IPS DF 6.9 (cell line): ENCODE measurements around the gene KRTAP10-5.

ENCODE experiments used
- DNase-seq: peaks from one replicate; pipeline ENCODE4 v3.0.0-alpha.2; 2013; ENCODE audit warnings: low read depth, low spot score
- H3K27ac ChIP-seq: one replicate; pipeline ENCODE4 v1.5.1; 2013; ENCODE audit warnings: low read length, control low read depth
- H3K27me3 ChIP-seq: 2 replicates; pipeline ENCODE4 v1.6.1; 2013; ENCODE audit warnings: mild to moderate bottlenecking, low read length; ENCODE audit not compliant: control insufficient read depth, insufficient read depth
- H3K36me3 ChIP-seq: 2 replicates; pipeline ENCODE4 v1.6.1; 2013; ENCODE audit warnings: low read length; ENCODE audit not compliant: control insufficient read depth, insufficient read depth
- H3K4me1 ChIP-seq: 2 replicates; pipeline ENCODE4 v1.6.1; 2013; ENCODE audit warnings: low read length; ENCODE audit not compliant: control insufficient read depth, insufficient read depth
- H3K4me3 ChIP-seq: 2 replicates; pipeline ENCODE4 v1.5.1; 2013; ENCODE audit warnings: mild to moderate bottlenecking, low read length
- H3K9me3 ChIP-seq: 2 replicates; pipeline ENCODE4 v1.6.1; 2013; ENCODE audit warnings: low read length, inconsistent platforms; ENCODE audit not compliant: control insufficient read depth, insufficient read depth
- WGBS: extraction: QIAGEN DNeasy Blood & Tissue Kit; methylation state at CpG from one replicate; pipeline ENCODE4 v1.1.7; 2013; ENCODE audit warnings: mixed read lengths, missing lambda C conversion rate; ENCODE audit not compliant: insufficient read length, insufficient coverage; 5-methylcytosine and 5-hydroxymethylcytosine counted together

The KRTAP10-5 gene

GRCh38 chr21:44533891-44534627 lies 46.3 kb downstream of the KRTAP10-5 start:
- DNase-seq: no peak
- WGBS: no CpG with 5 or more reads among the region's 21 CpGs
- H3K27me3 ChIP-seq: no peaks in the 10 kb centered on the region

DNA sequence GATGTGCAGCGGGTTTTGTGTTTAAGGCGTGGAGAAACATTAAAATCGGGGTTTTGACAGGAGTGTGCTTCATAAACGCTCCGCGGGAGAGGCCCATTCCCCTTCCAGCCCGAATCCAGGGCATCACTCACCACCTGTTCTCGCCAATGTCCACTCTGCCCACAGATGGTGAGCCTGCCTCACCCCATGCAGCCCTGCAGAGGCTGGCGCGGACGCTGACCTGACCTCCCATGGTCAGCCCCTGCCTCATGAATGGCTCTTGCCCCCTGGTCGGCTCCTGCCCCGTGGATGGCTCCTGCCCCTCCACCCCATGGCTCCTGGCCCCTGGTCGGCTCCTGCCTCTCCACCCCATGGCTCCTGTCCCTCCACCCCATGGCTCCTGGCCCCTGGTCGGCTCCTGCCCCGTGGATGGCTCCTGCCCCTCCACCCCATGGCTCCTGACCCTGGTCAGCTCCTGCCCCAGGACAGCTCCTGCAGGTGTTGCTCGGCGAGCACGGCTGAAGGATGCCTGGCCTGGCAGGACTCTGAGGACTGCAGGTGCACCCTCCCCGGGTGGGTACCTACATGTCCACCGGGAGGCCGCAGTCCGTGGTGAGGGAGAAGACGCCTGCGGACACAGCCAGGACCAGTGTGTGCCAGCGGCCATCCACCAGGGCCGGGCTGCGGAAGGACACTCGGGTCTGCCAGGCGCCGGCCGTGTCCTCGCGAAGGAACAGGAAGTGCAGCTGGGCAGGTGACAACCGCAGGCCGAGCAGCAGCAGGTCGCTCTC lies 47.1 kb downstream of the KRTAP10-5 start:
- DNase-seq: no peak
- Histone ChIP-seq H3K4me1 (peaks cover 1% of the 10 kb centered on the region; the same call in 1 of the 2 replicates), H3K4me3 (no peak overlapping the region), H3K9me3 (no peaks in the 10 kb centered on the region), H3K36me3 (no peaks in the 10 kb centered on the region), H3K27ac (no peak overlapping the region), H3K27me3 (no peaks in the 10 kb centered on the region)
- no CpG with 5 or more reads among the region's 37 CpGs for WGBS

More at GRCh38 chr21:44533891-44534627, 46.3 kb downstream of the KRTAP10-5 start:
- Histone ChIP-seq H3K9me3 (no peaks in the 10 kb centered on the region), H3K27ac (no peak overlapping the region), H3K4me1 (peaks cover 1% of the 10 kb centered on the region; the same call in 1 of the 2 replicates), H3K4me3 (no peak overlapping the region), H3K36me3 (no peaks in the 10 kb centered on the region)

DNA sequence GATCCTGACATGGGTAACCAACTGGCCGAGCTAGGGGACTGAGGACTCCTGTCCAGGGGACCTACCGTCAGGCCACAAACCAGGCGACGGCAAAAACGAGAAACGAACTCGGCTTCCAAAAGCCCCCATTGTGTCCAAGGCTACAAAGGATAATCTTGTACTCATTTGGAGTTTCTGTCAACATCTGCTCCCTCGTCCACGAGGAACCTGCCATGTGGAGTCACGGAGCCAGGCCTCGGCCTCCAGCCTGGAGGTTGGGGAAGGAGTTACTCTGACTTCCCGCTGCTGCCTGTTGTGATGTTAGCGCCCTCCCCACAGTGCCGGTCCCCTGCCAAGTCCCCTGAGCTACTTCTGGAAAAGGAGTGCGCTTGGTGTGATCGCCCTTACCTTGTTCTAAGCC lies 47.7 kb downstream of the KRTAP10-5 start:
- no peaks in the 10 kb centered on the region for H3K36me3 ChIP-seq
- no peaks in the 10 kb centered on the region for H3K27me3 ChIP-seq
- peaks cover 1% of the 10 kb centered on the region; the same call in 1 of the 2 replicates for H3K4me1 ChIP-seq
- no peak overlapping the region for H3K4me3 ChIP-seq
- DNase-seq: no peak
- no CpG with 5 or more reads among the region's 16 CpGs for WGBS
- H3K27ac ChIP-seq: no peak overlapping the region
- H3K9me3 ChIP-seq: no peaks in the 10 kb centered on the region

DNA sequence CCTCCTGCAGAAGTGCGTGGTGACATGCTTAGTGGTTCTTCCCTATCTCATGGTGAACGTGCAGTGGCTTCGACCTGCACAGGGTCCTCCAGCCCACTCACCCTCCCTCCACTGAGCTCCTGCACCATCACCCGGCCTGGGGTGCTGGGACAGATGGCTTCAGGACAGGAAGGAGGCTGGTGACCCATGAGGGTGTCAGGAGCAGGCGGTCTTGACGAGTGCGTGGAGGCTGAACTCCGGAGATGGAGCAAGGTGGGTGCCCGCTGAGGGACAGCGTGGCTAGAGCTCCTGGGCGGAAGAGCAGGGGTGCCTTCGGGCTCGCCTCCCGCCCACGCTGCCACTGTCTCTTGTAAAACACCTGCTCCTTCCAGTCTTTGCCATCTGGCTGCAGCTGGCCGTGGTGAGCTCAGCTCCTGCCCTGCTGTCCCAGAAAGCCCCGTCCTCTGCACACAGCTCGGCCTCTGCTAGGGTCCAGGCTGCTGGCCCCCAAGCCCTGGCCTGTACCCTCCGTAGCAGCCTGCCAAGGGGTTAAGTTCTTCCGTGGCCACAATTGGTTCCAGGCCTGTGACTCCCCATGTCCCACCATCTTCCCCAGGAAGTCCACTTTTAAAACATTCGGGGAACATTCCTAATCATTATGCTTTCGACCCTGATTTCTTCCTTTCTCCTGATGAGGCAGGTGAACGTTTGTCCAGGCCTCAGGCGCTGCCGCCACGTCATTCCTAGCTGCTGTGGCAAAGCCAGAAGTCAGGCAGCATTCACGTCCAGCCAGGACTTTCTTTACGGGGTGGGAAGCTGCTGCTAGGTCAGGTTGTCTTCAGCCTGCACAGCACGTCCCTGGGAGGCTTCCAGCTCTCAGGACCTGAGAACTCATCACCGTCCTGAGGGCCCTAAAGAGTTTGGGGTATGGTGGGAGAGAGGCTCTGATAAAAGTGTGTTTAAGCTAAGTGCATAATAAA lies 48.5 kb downstream of the KRTAP10-5 start:
- Histone ChIP-seq H3K27ac (no peak overlapping the region), H3K27me3 (no peaks in the 10 kb centered on the region), H3K4me3 (no peak overlapping the region), H3K9me3 (no peaks in the 10 kb centered on the region), H3K4me1 (peaks cover 1% of the 10 kb centered on the region; the same call in 1 of the 2 replicates), H3K36me3 (no peaks in the 10 kb centered on the region)
- no CpG with 5 or more reads among the region's 30 CpGs for WGBS
- DNase-seq: no peak

GRCh38 chr21:44530903-44531605 lies 49.4 kb downstream of the KRTAP10-5 start:
- H3K36me3 ChIP-seq: no peaks in the 10 kb centered on the region
- no peak overlapping the region for H3K27ac ChIP-seq
- H3K4me1 ChIP-seq: peaks cover 1% of the 10 kb centered on the region; the same call in 1 of the 2 replicates
- WGBS: no CpG with 5 or more reads among the region's 23 CpGs
- no peak for DNase-seq
- no peak overlapping the region for H3K4me3 ChIP-seq
- H3K9me3 ChIP-seq: no peaks in the 10 kb centered on the region
- H3K27me3 ChIP-seq: no peaks in the 10 kb centered on the region

DNA sequence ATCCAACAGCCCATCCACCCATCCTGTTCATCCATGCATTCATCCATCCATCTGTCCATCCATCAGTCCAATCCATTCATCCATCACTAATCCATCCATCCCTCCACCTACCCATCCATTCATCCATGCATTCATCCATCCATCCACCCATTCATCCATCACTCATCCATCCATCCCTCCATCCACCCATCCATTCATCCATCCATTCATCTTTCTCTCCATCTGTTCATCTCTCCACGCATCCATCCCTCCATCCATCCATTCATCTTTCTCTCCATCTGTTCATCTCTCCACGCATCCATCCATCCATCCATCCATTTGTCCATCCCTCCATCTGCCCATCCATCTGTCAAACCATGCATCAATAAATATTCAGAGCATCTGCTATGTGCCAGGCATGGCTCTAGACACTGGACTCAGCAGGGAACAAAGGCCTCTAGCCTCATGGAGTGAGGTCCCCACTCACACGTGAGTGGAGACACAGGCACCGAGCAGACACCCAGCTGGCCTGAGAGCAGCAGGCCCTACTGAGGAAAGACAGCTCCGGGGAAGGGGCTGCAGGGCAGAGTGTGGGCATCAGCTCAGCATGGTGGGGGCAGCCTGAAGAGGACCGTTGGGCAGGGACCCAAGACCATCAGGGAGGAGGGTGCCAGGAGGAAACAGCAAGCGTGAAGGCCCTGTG lies 50.0 kb downstream of the KRTAP10-5 start:
- Histone ChIP-seq H3K4me3 (no peak overlapping the region), H3K9me3 (no peaks in the 10 kb centered on the region), H3K36me3 (no peaks in the 10 kb centered on the region), H3K27ac (no peak overlapping the region), H3K4me1 (peaks cover 1% of the 10 kb centered on the region; the same call in 1 of the 2 replicates), H3K27me3 (no peaks in the 10 kb centered on the region)
- WGBS: 100% methylated on average over 2 of the region's 7 CpGs
- DNase-seq: no peak

- no peak for DNase-seq
- H3K9me3 ChIP-seq: no peaks in the 10 kb centered on the region
- WGBS: no CpG with 5 or more reads among the region's 23 CpGs
Observed at GRCh38 chr21:44529503-44530125, 50.8 kb downstream of the KRTAP10-5 start.

More at GRCh38 chr21:44529503-44530125, 50.8 kb downstream of the KRTAP10-5 start:
- no peaks in the 10 kb centered on the region for H3K27me3 ChIP-seq
- no peak overlapping the region for H3K27ac ChIP-seq
- no peak overlapping the region for H3K4me3 ChIP-seq
- peaks cover 1% of the 10 kb centered on the region; the same call in 1 of the 2 replicates for H3K4me1 ChIP-seq
- no peaks in the 10 kb centered on the region for H3K36me3 ChIP-seq
